Glutamatergic neuron (in vitro differentiated cells): ENCODE results near the gene HOXA13. TPM values are rescaled to one million over a fixed set of nuclear protein-coding genes. Genes with fewer than 3 reads are reported as not detected.
A peak's percentile ranks its signal among the peaks of the same experiment; 100 is the strongest.

ENCODE experiments used
- DNase-seq: peaks from one replicate; pipeline ENCODE4 v3.0.0; 2022
- H3K27ac Mint-ChIP-seq: one replicate; pipeline ENCODE4 v1.8.0; 2020; ENCODE audit warnings: mild to moderate bottlenecking, mixed read lengths, inconsistent platforms; ENCODE audit not compliant: unreplicated experiment
- H3K27me3 Mint-ChIP-seq: one replicate; pipeline ENCODE4 v1.8.0; 2020; ENCODE audit warnings: mild to moderate bottlenecking, moderate library complexity, mixed read lengths, inconsistent platforms; ENCODE audit not compliant: unreplicated experiment
- H3K36me3 Mint-ChIP-seq: one replicate; pipeline ENCODE4 v1.8.0; 2020; ENCODE audit warnings: mild to moderate bottlenecking, mixed read lengths, inconsistent platforms; ENCODE audit not compliant: unreplicated experiment
- H3K4me1 Mint-ChIP-seq: one replicate; pipeline ENCODE4 v1.8.0; 2020; ENCODE audit warnings: mild to moderate bottlenecking, low read depth, mixed read lengths, inconsistent platforms; ENCODE audit not compliant: unreplicated experiment
- H3K4me3 Mint-ChIP-seq: one replicate; pipeline ENCODE4 v1.8.0; 2020; ENCODE audit warnings: mild to moderate bottlenecking, mixed read lengths, inconsistent platforms; ENCODE audit not compliant: unreplicated experiment
- H3K9me3 Mint-ChIP-seq: one replicate; pipeline ENCODE4 v1.8.0; 2020; ENCODE audit warnings: mild to moderate bottlenecking, moderate library complexity, mixed read lengths, inconsistent platforms; ENCODE audit not compliant: unreplicated experiment
- CTCF ChIP-seq: fragments of 200-600 bp; sonication (generic); IDR thresholded peaks from one replicate; pipeline ENCODE4 v1.5.0; 2021; ENCODE audit not compliant: partially characterized antibody, unreplicated experiment
- total RNA-seq: library from RNA; stranded (reverse); fragmentation: NEBNext Ultra II Directional; extraction: Animal tissue kit (Norgen Biotek cat#: 25700); gene quantifications from one replicate; pipeline ENCODE4 v1.2.1, GENCODE V29; 2021; ENCODE audit not compliant: unreplicated experiment

Gene HOXA13
- total RNA-seq, 1 donor from 2014 or later, result not detected

GRCh38 chr7:27184337-27185012 is 15.4 kb downstream of the HOXA13 start:
- no peaks in the 10 kb centered on the region for H3K36me3 Mint-ChIP-seq
- no peak overlapping the region for H3K27ac Mint-ChIP-seq
- DNase-seq, result peak; percentile 38
- peaks cover 56% of the 10 kb centered on the region for H3K27me3 Mint-ChIP-seq
- H3K4me3 Mint-ChIP-seq, result peak overlapping the region; percentile 55
- H3K9me3 Mint-ChIP-seq, result peaks cover 22% of the 10 kb centered on the region
- H3K4me1 Mint-ChIP-seq, result peaks cover 3% of the 10 kb centered on the region
- no peak for TF ChIP-seq CTCF

DNA sequence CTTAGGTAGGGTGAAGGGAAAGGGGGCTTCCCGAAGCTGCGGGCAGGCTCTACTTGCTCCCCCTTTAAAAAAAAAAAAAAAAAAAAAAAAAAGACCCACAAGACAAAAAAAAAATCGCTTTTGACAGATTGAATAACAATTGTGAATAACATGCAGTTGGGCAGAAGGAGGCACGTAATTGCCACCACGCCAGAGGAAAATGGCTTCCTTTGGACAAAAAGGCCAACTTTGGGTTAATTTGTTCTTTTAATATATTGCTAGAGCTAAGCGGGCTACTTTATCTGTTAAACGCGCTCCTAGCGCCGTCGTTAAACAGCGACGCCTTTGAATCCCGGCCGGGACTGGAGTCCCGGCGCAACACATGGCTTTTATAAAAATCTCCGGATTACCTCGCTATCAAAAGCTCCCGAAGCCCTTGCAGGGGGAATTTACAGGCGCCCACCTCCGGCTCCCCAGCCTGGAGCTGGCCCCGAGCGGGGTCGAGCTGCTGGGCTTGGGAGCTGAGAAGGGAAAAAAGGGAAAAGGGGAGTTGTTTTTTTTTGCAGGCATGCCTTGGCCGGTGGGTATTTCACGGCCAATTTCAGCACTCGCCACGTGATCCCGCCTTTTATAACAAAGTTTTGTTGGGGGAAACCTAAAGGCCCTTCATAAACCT is 16.1 kb downstream of the HOXA13 start:
- Mint-ChIP-seq H3K36me3 (no peaks in the 10 kb centered on the region), H3K27ac (no peak overlapping the region), H3K4me3 (peak overlapping the region; percentile 49), H3K4me1 (peaks cover 3% of the 10 kb centered on the region), H3K9me3 (peaks cover 24% of the 10 kb centered on the region), H3K27me3 (peaks cover 63% of the 10 kb centered on the region)
- DNase-seq, result peak; percentile 8
- no peak for TF ChIP-seq CTCF

DNA sequence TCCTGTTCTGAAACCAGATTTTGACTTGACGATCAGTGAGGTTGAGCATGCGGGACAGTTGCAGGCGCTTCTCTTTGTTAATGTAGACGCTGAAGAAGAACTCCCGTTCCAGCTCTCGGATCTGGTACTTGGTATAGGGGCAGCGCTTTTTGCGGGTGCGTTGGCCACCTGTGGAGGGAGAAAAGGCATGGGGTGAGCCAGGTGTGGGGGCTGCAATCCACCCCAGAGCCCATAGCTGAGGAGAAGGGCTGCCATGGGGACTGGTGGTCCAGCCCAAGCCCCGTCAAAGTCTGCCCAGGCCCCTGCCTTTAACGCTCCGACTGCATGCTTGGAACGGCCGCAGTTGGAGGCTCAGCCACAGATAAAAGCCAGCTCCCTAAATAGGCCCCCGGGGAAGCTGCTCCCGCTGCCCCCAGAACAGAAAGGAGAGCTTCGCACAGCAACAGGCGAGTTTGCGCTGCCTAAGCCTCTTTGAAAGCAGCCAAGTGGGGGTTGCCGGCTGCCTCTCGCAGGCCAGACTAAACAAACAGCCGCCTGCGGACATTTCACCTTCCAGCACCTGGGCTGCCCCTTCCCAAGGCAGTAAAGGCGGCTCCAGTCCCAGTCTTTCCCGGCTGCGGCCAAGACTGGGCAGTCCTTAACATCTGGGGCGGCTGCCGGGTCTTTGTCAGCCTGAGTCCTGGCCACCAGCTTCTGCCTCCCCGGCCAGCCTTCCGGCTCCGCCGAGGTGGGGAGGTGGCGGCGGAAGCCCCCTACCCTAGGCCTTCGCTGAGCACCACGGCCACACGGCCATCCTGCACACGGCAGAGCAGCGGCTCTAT is 16.8 kb downstream of the HOXA13 start:
- Mint-ChIP-seq H3K27me3 (peaks cover 56% of the 10 kb centered on the region), H3K4me3 (no peak overlapping the region), H3K36me3 (no peaks in the 10 kb centered on the region), H3K4me1 (no peaks in the 10 kb centered on the region), H3K27ac (no peak overlapping the region), H3K9me3 (peaks cover 21% of the 10 kb centered on the region)
- TF ChIP-seq CTCF, result no peak
- DNase-seq, result peak; percentile 39

DNA sequence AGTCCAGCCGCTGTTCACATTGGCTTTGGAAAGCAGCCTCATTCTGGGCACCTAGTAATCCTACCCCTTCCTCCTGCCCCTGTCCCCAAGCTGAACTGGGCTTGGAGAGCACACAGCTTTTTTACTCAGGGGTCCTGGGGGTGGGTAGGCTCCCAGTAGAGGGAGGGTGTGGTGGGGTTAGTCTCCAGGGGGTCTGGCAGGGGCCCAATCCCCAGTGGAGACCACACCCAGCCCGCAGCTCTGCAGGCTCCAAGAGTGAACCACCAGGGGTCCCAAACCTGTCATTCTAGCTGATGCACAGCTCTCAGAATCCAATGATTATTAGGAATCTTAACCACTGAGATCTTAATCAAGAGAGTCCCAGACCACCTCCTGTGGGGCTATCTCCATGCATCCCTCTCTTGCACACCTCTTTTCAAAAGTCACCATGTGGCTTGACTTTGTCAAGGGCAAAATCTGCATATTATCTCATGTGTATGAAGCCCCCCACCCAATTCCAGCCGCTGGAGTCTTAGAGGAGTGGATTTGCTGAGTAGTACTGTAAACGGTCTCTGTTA is 17.5 kb downstream of the HOXA13 start:
- TF ChIP-seq CTCF, result no peak
- H3K4me3 Mint-ChIP-seq, result no peak overlapping the region
- DNase-seq, result peak; percentile 7

More for the DNA sequence above, 17.5 kb downstream of the HOXA13 start:
- Mint-ChIP-seq H3K9me3 (peaks cover 21% of the 10 kb centered on the region), H3K27ac (no peak overlapping the region), H3K27me3 (peaks cover 57% of the 10 kb centered on the region), H3K4me1 (no peaks in the 10 kb centered on the region), H3K36me3 (no peaks in the 10 kb centered on the region)
